ENCODE data around the gene TTLL5.

GRCh38 chr14:75875958-75876357 lies 214.9 kb downstream of the TTLL5 start:
- no peak for TF ChIP-seq CTCF (IDR thresholded peaks at IDR 0.05)
- TF ChIP-seq POLR2A (IDR thresholded peaks at IDR 0.05): no peak
- no peak for TF ChIP-seq POLR2AphosphoS5 (IDR thresholded peaks at IDR 0.05)
